ENCODE measurements around the gene LRIG1.

Gene LRIG1

GRCh38 chr3:66493458-66494099, 7.2 kb downstream of the LRIG1 start:
- Histone ChIP-seq H2AFZ (ENCODE audit: low read depth) (no peak overlapping the region), H3K36me3 (ENCODE audit: insufficient read depth) (no peaks in the 10 kb centered on the region), H3K4me3 (IDR thresholded peaks at IDR 0.05; ENCODE audit: insufficient read depth, low read depth, low read length) (peak overlapping the region; percentile 35), H4K20me1 (ENCODE audit: insufficient read depth) (no peaks in the 10 kb centered on the region), H3K79me2 (ENCODE audit: insufficient read depth, low read depth) (peaks cover 100% of the 10 kb centered on the region), H3K9ac (peak overlapping the region; percentile 49; the same call in 1 of the 2 replicates), H3K4me1 (ENCODE audit: low read depth, poor library complexity, severe bottlenecking) (peaks cover 80% of the 10 kb centered on the region), H3K4me2 (peak overlapping the region; percentile 99), H3K27ac (peak overlapping the region; percentile 82), H3K27me3 (ENCODE audit: insufficient read depth, low read depth) (no peaks in the 10 kb centered on the region)
- no peak for TF ChIP-seq CTCF (conservative IDR thresholded peaks at IDR 0.05; ENCODE audit: low read depth, low read length)

GRCh38 chr3:66492672-66493071, 8.2 kb downstream of the LRIG1 start:
- no peak for TF ChIP-seq CTCF (conservative IDR thresholded peaks at IDR 0.05; ENCODE audit: low read depth, low read length)
- Histone ChIP-seq H3K4me3 (IDR thresholded peaks at IDR 0.05; ENCODE audit: insufficient read depth, low read depth, low read length) (no peak overlapping the region), H4K20me1 (ENCODE audit: insufficient read depth) (no peaks in the 10 kb centered on the region), H3K4me1 (ENCODE audit: low read depth, poor library complexity, severe bottlenecking) (peaks cover 89% of the 10 kb centered on the region), H3K27me3 (ENCODE audit: insufficient read depth, low read depth) (no peaks in the 10 kb centered on the region), H3K4me2 (peak overlapping the region; percentile 99), H3K36me3 (ENCODE audit: insufficient read depth) (no peaks in the 10 kb centered on the region), H3K27ac (peak overlapping the region; percentile 82), H3K9ac (peak overlapping the region; percentile 49), H3K79me2 (ENCODE audit: insufficient read depth, low read depth) (peaks cover 100% of the 10 kb centered on the region), H2AFZ (ENCODE audit: low read depth) (no peak overlapping the region)

GRCh38 chr3:66492071-66492470, 8.8 kb downstream of the LRIG1 start:
- H3K9ac ChIP-seq, result peak overlapping the region; percentile 49
- peak overlapping the region; percentile 82 for H3K27ac ChIP-seq
- H4K20me1 ChIP-seq (ENCODE audit: insufficient read depth), result no peaks in the 10 kb centered on the region
- no peak overlapping the region for H2AFZ ChIP-seq (ENCODE audit: low read depth)
- H3K36me3 ChIP-seq (ENCODE audit: insufficient read depth), result no peaks in the 10 kb centered on the region
- peaks cover 95% of the 10 kb centered on the region for H3K4me1 ChIP-seq (ENCODE audit: low read depth, poor library complexity, severe bottlenecking)
- H3K27me3 ChIP-seq (ENCODE audit: insufficient read depth, low read depth), result no peaks in the 10 kb centered on the region
- H3K79me2 ChIP-seq (ENCODE audit: insufficient read depth, low read depth), result peaks cover 100% of the 10 kb centered on the region
- no peak overlapping the region for H3K4me3 ChIP-seq (IDR thresholded peaks at IDR 0.05; ENCODE audit: insufficient read depth, low read depth, low read length)
- no peak for TF ChIP-seq CTCF (conservative IDR thresholded peaks at IDR 0.05; ENCODE audit: low read depth, low read length)
- H3K4me2 ChIP-seq, result peak overlapping the region; percentile 99

- H3K27ac ChIP-seq, result peak overlapping the region; percentile 82
- TF ChIP-seq CTCF (conservative IDR thresholded peaks at IDR 0.05; ENCODE audit: low read depth, low read length), result no peak
- no peaks in the 10 kb centered on the region for H3K36me3 ChIP-seq (ENCODE audit: insufficient read depth)
- no peaks in the 10 kb centered on the region for H3K27me3 ChIP-seq (ENCODE audit: insufficient read depth, low read depth)
- H2AFZ ChIP-seq (ENCODE audit: low read depth), result no peak overlapping the region
- H3K4me3 ChIP-seq (IDR thresholded peaks at IDR 0.05; ENCODE audit: insufficient read depth, low read depth, low read length), result no peak overlapping the region
- peaks cover 100% of the 10 kb centered on the region for H3K79me2 ChIP-seq (ENCODE audit: insufficient read depth, low read depth)
- peaks cover 98% of the 10 kb centered on the region for H3K4me1 ChIP-seq (ENCODE audit: low read depth, poor library complexity, severe bottlenecking)
- H4K20me1 ChIP-seq (ENCODE audit: insufficient read depth), result no peaks in the 10 kb centered on the region
- peak overlapping the region; percentile 99 for H3K4me2 ChIP-seq
- H3K9ac ChIP-seq, result peak overlapping the region; percentile 49; the same call in 1 of the 2 replicates
Measured at GRCh38 chr3:66490984-66491383, 9.8 kb downstream of the LRIG1 start.

All from KMS-11 (cell line).